ENCODE measurements around the gene TMEM176B.
"Not testable (repeated sequence)": the region's sequence is repeated elsewhere in the genome, so short reads cannot be mapped to it uniquely, and the experiment has no call there.

TMEM176B gene

DNA sequence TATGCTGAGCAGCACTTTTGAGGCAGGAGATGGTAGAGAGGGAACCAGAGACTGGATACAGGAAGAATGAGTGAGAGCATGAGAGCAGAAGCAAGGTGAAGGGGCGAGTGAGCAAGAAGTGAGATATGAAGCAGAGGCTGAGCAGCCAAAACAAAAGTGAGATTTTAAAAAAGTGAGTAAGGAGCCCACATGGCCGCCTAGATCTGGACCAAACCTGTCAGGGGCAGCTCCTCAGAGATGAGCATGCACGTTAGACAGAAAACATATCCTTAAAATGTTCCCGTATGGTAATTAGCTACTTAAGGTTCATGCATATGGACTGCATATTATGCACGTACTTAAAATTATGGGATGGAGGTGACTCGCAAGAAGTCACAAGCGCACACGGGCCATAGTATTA, 22.9 kb upstream of the TMEM176B start:
- no peak for DNase-seq (ENCODE audit: low read depth in 2 of 3, low spot score in 1 of 3)

DNA sequence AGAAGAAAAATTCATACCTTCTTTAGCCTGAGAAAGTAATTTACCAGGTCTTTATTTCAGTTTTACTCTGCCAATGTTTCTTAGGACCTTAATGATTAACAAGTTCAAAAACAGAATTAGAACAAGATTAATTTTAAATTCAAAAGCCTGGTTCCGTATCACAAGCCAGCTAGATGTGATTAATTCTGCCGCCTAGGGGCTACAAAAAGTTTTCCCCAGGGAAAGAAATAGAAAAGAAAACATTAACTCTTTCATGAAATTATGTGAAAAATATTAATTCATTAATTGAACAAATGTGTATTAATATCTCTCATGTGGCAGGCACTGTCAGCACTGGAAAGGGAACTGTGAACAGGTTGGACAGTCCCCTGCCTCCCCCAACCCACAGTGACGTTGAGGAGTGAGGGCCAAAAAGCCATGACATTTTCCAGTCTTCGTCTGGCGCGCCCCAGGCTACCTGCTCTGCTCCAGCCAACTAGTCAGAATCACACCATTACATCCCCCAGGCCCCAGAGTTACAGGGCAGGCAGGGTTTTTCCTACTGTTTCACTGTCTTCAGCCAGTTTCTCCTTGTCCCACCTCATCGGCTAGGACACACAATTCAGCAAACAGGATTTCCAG, 20.5 kb upstream of the TMEM176B start:
- DNase-seq (ENCODE audit: low read depth in 2 of 3, low spot score in 1 of 3), result no peak

- DNase-seq (ENCODE audit: low read depth in 2 of 3, low spot score in 1 of 3), result no peak
Observed at GRCh38 chr7:150820148-150820547, 20.0 kb upstream of the TMEM176B start.

DNA sequence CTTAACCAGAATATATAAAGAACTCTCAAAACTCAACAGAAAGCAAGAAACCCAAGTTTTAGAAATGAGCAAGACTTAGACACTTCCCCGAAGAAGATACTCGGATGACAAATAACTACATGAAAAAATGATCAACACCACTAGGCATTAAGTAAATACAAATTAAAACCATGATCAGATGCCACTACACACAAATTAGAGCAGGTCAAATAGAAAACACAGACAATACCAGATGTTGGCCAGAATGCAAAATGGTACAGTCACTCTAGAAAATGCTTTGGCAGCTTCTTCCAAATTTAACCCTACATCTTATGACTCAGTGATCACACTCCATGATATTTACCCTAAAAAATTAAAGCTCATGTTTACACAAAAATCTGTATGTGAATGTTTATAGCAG, 18.8 kb upstream of the TMEM176B start:
- DNase-seq (ENCODE audit: low read depth in 2 of 3, low spot score in 1 of 3), result no peak

- DNase-seq (ENCODE audit: low read depth in 2 of 3, low spot score in 1 of 3), result no peak
Observed at GRCh38 chr7:150814328-150815001, 14.3 kb upstream of the TMEM176B start.

- not testable (repeated sequence) for DNase-seq (ENCODE audit: low read depth in 2 of 3, low spot score in 1 of 3)
Observed at GRCh38 chr7:150807616-150808438, 7.7 kb upstream of the TMEM176B start.

DNA sequence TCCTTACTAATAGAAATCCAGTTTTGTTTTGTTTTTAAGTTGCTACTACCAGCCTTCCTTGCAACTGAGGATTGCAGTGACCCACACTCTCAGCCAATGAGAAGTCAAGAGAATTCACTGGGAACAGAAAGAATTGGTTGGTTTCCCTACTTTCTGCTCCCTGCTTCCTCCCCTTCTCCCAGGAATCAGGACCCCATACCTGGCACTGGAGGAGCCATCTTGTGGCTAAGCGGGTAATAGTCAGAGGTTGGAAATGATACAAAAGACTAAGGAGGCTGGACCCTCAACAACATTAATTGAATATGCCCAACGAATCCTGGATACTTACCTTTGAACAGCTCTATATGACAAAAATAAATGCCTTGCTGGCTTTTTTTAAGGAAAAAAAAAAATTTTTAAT, 6.7 kb upstream of the TMEM176B start:
- DNase-seq (ENCODE audit: low read depth in 2 of 3, low spot score in 1 of 3), result no peak

- DNase-seq (ENCODE audit: low read depth in 2 of 3, low spot score in 1 of 3), result no peak
Observed at GRCh38 chr7:150806454-150806853, 6.3 kb upstream of the TMEM176B start.

DNA sequence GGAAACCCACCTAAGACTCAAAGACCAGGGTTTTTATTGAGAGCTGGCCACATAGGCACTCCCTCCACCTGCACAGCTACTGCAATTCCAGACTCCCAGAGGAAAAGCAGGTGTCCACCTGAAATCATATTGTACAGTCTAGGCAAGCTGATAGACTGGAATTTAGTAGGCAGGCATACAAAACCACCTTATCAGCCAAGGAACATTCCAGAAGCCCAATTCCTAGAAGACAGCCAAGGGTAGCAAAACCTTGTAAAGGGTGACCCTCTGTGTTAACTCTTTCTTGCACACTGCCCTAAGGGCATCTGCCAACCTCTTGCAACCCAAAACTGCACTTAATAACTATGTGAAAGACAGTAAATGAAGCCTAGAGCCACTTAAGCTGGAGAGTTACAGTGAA, 5.7 kb upstream of the TMEM176B start:
- DNase-seq (ENCODE audit: low read depth in 2 of 3, low spot score in 1 of 3), result no peak

DNA sequence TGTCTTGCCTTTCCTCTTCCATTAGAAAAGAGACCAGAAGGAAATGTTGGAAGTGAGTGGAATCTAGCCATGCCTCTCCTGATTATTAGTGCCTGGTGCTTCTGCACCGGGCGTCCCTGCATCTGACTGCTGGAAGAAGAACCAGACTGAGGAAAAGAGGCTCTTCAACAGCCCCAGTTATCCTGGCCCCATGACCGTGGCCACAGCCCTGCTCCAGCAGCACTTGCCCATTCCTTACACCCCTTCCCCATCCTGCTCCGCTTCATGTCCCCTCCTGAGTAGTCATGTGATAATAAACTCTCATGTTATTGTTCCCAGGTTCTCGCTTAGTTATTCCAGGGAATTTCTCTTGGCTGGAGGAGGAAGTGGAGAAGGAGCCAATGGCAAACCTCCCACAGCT, 4.6 kb upstream of the TMEM176B start:
- DNase-seq (ENCODE audit: low read depth in 2 of 3, low spot score in 1 of 3), result no peak

GRCh38 chr7:150803161-150803860, 3.1 kb upstream of the TMEM176B start:
- DNase-seq (ENCODE audit: low read depth in 2 of 3, low spot score in 1 of 3), result no peak

GRCh38 chr7:150801946-150802771, 2.0 kb upstream of the TMEM176B start:
- no peak for DNase-seq (ENCODE audit: low read depth in 2 of 3, low spot score in 1 of 3)

DNA sequence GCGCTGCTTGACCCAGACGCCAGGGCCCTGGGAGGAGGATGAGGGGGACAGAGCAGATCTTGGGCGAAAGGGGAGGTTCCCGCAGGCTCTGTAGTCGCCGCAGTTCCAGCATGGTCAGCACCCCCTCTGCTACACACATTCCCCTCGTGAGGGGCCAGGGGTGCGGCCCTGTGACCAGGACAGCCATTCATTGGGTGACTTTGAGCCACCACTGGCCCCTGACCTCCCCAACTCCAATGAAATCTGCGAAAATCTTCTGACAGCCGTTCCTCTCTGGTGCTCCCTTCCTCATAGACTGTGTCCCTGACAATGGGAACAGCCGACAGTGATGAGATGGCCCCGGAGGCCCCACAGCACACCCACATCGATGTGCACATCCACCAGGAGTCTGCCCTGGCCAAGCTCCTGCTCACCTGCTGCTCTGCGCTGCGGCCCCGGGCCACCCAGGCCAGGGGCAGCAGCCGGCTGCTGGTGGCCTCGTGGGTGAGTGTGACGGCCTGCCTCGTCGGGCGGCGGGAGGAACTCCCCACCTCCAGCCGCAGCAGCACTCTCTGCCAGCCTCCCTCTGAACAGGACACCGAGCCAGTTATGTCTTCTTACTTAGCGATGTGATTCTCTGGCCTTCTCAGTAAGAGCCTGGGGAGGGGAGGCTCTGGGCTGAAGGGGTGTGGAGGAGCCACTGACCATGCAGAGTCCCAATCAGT, 1.2 kb upstream of the TMEM176B start:
- DNase-seq (ENCODE audit: low read depth in 2 of 3, low spot score in 1 of 3), result no peak

DNA sequence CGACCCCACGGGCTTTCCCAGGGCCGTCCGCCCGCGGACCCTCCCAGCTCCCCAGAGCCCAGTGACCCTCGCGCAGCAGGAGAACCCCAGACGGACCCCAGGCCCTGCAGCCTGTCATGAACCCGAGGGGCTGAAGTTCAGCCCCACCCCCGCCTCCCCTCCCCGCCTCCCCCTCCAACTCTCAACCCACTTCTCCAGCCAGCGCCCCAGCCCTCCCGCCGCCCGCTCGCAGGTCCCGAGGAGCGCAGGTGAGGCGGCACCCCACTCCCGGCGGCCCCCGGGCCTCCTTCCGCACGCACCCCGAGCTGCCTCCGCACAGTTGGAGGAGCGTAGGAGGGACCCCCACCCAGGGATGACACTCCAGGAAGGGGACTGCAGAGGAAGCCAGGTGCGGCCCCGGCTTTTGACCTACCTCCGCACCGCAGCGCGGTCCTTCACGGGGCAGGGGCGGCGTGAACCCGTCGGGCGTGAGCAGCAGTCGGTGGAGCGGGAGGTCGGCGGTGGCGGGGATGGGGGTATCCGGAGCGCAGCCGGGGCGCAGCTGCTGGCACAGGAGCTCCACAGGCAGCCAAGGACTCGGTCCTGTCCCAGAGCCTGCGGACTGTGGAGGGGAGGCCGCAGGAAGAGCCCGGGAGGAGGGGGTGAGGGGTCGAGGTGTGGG, 547 bp upstream of the TMEM176B start, which contains the start of gene TMEM176A:
Gene TMEM176A, plus strand, starts transcription at position 189 of the 661 bp plus-strand sequence. CDS start 782 bp downstream, outside the sequence.
- DNase-seq (ENCODE audit: low read depth in 2 of 3, low spot score in 1 of 3), result no peak

- DNase-seq (ENCODE audit: low read depth in 2 of 3, low spot score in 1 of 3), result no peak
Observed at GRCh38 chr7:150799156-150799555, 1.0 kb downstream of the TMEM176B start.

DNA sequence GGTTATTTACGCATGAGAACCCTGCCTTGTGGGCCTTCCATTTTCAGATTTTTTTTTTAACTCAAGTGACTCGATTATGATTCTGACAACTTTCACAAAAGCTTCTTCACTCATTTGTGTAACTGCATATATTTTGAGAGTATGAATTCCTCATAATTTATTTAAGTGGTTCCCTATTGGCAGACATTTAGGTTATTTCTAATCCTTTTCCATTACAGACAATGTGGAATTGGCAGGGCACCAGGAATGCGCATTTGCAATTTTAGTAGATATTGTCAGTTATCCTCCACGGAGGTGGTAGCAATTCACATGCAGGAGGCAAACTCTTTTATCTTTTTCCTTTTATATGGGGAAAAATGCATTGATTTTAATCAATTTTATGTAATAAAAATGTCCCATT, 2.5 kb downstream of the TMEM176B start:
- no peak for DNase-seq (ENCODE audit: low read depth in 2 of 3, low spot score in 1 of 3)

- no peak for DNase-seq (ENCODE audit: low read depth in 2 of 3, low spot score in 1 of 3)
Observed at GRCh38 chr7:150793569-150794238, 6.5 kb downstream of the TMEM176B start.

DNA sequence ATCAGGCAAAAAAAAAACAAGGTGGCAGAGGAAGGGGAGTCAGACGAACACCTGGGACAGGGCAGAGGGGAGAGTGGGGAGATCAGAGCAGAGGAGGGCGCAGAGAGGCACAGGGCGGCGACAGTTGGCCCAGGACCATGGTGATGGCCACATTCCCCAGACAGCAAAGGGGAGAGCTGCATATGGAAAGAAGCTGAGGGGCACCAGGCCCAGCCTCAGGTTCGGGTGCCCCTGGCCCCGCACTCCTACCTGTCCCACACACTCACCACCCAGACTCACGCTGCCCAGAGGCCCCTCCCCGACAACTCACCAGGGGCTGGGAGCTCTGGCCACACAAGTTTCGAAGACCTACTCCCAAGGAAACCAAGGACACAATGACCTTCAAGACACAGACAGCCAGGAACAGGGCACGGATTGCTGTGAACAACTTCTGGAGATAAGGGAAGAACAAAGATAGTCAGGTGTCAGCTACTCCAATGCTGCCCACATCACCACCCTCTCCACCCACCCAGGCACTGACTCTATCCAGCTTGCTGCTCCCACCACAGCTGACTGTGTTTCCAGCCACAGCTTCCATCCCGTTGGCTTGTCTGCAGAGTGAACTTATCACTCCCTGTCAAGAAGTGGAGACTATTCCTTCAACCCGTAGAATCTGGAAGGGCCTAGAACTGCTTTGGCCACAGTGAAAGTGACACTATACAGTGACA, 8.3 kb downstream of the TMEM176B start:
- no peak for DNase-seq (ENCODE audit: low read depth in 2 of 3, low spot score in 1 of 3)
